Anterior cingulate cortex (tissue), 58 donors: ENCODE measurements around the gene LSR.

Source experiments
- DNase-seq, 58 donors: peaks; one replicate each; lab custom pipeline; 2025; lab: John Stamatoyannopoulos, UW

Gene LSR

DNA sequence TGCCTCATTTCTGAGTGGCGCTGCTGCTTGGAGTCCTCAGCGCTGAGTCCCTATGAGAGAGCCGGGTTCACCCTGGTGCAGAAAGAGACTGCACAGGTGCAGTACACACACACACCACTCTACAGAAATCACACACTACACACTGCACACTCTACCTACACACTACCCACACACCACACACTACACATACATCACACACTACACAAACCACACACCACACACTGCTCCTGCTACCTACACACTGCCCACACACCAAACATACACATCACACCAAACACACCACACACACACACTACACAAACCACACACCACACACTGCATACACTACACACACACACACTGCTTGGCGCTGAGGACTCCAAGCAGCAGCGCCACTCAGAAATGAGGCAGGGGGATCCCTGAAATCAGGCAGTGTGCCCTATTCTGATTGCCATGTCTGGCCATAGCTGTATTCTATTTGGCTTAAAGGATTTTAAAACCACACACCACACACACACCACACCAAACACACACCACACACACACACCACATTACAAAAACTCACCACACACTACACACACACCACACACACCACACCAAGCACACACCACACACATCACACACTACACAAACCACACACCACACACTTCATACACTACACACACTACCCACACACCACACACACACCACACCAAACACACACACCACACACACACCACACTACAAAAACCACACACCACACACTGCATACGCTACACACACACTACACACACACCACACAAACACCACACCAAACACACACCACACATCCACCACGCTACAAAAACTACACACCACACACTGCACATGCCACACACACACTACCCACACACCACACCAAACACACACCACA lies 48.1 kb downstream of the LSR start:
- DNase-seq = no peak

DNA sequence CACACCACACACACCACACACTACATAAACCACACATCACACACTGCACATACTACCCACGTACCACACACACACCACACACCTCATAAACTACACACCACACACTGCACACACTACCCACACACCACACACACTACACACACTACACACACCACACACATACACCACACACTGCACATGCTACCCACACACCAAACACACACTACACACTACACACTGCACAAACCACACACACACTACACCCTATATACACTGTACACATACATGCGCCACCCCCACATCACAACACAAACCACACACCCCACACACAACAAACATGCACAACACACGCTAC lies 48.7 kb downstream of the LSR start:
- no peak for DNase-seq

DNA sequence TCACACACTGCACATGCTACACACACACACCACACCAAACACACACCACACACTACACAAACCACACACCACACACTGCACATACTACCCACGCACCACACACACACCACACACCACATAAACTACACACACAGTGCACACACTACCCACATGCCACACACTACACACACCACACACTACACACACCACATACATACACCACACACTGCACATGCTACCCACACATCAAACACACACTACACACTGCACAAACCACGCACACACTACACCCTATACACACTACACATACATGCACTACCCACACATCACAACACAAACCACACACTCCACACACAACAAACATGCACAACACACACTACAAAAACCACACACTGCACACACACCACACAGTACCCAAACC lies 49.1 kb downstream of the LSR start:
- DNase-seq = no peak

DNA sequence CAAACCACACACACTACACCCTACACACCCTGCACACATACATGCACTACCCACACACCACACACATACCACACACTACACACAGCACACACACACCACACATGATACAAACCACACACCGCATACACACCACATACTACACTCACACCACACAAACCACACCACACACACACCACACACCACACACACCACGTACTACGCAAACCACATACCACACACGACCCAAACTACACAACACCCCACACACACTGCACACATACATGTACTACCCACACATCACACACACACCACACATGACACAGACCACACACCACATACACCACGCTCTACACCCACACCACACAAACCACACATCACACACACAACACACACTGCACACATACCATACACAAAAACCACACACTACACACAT lies 49.8 kb downstream of the LSR start:
- no peak for DNase-seq

DNA sequence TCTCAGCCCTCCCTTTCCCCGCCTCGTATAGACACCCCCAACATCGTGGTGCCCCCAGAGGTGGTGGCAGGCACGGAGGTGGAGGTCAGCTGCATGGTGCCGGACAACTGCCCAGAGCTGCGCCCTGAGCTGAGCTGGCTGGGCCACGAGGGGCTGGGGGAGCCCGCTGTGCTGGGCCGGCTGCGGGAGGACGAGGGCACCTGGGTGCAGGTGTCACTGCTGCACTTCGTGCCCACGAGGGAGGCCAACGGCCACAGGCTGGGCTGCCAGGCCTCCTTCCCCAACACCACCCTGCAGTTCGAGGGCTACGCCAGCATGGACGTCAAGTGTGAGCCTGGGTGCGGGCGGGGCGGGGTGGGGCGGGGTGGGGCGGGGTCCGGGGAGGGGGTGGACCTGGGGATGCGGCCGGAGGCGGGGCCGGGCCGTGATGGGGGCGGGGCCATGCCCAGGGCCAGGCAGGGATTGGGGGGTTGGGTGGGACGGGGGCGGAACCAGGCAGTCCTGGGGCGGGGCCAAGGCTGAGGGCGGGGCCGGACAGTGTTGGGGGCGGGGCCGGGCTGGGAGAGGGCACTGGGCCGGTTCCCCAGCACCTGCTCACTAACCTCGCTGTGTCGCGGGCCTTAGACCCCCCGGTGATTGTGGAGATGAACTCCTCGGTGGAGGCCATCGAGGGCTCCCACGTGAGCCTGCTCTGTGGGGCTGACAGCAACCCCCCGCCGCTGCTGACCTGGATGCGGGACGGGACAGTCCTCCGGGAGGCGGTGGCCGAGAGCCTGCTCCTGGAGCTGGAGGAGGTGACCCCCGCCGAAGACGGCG lies 50.9 kb downstream of the LSR start:
- peak in 35 of 58 donors; percentile 17 to 78 (median 59) for DNase-seq

DNA sequence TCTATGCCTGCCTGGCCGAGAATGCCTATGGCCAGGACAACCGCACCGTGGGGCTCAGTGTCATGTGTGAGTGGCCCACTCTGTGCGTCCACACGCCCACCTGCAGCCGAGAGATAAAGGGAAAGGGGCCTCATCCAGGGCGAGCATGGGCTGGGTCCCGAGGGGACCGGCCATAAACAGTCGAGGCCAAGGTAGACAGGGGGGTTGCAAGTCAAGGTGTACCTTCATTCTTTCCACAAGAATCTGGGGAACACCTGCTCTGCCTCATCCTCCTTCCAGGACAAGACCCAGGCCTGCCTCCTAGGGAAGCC lies 51.5 kb downstream of the LSR start:
- DNase-seq = no peak

DNA sequence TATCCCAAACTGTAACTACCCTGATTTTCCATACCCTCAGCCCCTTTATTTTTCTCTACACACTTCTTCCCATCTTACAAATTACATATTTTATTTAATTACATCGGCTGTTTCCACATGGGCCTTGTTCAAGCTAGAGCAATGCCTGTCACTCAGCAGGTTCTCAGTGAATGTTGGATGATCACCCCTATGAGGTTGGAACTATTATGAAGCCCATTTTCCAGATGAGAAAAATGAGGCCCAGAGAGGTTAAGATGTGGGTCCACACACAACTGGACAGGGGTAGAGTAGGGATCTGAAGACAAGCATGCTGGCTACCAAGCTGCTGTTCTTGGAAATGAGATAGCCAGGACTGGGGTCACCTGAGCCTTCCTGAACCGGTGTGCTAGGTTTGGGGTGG lies 53.2 kb downstream of the LSR start:
- no peak for DNase-seq

DNA sequence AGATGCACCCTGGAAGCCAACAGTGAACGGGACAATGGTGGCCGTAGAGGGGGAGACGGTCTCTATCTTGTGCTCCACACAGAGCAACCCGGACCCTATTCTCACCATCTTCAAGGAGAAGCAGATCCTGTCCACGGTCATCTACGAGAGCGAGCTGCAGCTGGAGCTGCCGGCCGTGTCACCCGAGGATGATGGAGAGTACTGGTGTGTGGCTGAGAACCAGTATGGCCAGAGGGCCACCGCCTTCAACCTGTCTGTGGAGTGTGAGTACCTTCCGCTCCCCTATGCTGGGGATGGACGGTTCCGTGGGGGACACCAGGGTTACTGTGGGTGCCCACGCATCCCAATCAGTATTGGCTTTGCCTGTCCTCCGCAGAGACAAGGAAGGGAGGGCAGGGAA lies 53.6 kb downstream of the LSR start:
- no peak for DNase-seq

DNA sequence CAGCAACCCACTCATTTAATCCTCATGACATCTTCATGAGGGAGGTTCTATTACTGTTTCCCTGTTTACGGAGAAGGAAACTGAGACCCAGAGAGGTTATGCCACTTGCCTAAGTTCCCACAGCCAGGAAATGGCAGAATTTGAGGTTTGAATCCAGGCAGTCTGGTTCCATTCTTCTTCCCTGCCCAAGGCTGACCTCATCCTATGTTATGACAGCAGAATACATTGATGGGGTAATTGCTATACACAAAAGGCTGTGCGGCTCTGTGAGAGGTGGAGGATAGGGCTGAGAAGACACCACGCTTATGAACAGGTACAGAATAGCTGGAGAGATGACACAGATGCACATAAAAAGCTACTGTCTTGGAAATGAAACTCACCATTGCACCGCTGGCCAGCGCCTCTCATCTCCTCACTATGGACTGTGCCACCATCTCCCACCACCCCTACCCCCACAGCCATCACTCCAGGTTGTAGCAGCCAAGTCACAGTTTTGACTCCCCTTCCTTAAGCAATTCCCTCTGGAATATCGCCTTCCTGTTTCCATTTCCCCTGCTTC lies 54.6 kb downstream of the LSR start:
- DNase-seq = no peak

DNA sequence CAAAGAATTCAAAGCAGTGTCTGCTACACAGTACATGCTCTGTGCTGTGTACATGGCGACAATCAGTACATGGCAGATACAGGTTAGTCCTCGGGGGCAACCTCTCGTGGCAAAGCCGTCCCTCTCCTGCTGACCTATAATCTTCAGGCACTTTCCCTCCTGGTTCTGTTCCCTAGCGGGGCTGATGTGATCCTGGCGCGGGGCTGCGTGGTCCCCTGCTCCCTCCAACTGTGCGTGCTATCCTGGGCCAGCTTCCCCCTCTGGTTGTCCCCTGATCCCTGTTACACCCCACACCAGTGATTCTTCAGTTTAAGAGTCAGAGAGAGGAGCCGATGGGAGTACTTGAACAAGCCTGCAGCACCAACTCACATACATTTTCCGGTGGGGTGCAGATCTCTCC lies 55.2 kb downstream of the LSR start:
- DNase-seq = no peak

DNA sequence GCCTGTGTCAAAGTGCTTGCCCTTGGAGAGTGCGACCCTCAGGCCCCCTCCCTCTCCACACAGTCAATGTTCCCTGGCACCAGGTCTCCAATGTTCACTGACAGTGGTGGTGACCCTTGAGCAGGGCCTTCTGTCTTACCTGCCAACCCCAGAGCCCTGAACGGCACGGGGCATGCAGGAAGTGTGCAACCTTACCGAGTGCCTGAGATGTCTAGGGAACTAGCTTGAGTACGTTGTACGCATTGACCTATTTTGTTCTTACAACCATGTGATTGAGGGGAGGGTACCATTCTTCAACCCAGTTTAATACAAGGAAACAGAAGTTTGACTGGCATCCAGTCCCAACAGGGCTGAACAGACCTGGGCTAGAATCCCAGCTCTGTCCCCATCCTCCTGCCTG lies 56.4 kb downstream of the LSR start:
- DNase-seq = no peak

DNA sequence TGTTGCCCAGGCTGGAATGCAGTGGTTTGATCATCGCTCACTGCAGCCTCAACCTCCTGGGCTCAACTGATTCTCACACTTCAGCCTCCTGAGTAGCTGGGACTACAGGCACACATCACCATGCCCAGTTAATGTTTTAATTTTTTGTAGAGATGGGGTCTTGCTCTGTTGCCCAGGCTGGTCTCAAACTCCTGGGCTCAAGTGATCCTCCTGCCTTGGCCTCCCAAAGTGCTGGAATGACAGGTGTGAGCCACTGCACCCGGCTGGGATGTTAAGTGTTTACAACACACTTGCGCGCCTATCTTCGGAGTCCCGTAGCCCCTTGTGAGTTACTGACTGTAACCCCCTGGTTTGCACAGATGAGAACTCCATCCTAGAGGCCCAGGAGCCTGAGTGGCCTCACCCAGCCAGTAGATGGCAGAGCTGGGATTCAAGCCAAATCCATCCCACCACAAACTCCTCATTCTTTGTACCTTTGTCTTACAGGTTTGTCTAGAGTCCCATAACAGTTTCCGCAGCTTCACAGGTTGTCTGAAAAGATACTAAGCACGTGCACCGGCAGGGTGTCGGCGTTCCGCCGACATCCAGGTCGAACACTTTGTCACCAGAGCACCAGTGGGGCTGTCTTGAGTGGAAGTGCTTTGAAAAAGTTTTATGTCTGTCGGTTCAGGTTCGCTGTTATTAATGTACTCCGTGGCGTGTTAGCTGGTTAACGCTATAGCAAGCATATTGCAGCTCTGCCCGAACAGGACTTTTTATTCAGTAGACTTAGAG lies 57.9 kb downstream of the LSR start:
- no peak for DNase-seq

DNA sequence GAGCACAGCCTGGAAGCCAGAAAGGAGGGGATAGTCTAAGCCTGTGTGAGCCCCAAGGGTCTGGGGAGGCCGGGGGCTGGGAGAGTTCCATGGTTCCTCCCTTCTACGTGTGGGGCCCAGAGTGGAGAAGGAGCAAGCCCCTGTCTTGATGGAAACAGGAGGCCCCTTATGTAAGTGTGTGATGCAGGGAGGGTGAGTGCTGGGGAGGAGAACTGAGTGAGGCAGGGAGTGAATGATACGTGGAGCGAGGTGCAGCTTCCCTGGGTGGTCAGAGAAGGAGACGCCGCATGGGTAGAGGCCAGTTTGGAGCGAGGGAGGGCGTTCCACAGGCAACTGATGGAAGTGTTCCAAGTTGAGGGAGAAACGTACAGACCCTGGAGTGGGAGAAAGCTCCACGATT lies 59.1 kb downstream of the LSR start:
- no peak for DNase-seq

DNA sequence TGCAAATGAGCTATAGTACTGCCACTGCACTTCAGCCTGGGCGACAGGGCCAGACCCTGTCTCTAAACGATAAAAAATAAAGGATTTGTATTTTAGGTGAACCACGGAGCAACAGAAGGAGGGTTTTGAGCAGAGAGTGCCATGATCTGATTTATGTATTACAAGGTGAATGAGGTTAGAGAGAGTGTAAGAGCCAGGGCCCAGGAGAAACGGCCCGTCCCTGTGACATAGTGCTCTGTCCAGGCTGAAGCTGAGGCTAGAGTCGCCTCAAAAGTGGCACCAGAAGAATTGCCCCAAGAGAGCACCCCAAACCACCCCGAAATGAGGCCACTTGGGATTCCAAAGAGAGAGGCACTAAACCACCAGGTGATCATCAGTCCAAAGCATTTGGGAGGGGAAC lies 60.1 kb downstream of the LSR start:
- DNase-seq = no peak

DNA sequence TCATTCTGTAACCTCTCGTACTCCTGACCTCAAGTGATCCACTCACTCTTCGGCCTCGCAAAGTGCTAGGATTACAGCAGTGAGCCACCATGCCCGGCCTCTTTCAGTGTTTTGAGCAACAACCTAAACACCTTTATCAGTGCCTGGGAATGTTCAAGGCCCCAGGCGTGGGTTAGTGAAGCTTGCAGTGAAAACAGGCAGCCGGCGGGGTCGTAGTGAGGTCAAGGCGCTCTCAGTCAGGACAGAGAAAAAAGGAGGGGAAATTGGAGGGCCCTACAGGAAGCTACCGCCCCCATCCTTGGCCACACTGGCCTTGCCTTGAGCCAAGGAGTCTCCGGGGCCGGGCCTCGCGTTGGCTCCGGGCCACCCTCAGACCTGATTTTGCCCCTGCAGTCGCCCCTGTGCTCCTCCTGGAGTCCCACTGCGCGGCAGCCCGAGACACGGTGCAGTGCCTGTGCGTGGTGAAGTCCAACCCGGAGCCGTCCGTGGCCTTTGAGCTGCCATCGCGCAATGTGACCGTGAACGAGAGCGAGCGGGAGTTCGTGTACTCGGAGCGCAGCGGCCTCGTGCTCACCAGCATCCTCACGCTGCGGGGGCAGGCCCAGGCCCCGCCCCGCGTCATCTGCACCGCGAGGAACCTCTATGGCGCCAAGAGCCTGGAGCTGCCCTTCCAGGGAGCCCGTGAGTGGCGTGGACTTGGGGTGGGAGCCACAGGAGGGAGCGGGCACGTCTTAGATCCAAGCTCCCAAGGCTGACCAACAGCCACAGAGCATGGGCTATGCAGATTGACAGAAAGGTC lies 60.9 kb downstream of the LSR start:
- no peak for DNase-seq

DNA sequence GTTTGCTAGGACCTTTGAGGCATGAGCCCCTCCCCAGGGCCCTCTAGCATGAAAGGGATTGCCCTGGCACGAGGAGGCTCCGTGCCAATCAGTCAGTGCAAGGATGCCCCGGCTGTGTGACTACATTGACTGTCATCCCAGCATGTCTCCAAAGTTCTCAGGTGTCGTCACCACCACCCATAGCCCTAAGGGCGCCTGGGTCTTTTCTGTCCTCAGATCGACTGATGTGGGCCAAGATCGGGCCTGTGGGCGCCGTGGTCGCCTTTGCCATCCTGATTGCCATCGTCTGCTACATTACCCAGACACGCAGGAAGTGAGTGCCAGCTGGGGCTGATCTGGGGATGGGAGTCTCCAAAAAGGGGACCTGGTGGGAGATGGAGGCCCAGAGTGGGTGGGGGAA lies 61.5 kb downstream of the LSR start:
- no peak for DNase-seq

DNA sequence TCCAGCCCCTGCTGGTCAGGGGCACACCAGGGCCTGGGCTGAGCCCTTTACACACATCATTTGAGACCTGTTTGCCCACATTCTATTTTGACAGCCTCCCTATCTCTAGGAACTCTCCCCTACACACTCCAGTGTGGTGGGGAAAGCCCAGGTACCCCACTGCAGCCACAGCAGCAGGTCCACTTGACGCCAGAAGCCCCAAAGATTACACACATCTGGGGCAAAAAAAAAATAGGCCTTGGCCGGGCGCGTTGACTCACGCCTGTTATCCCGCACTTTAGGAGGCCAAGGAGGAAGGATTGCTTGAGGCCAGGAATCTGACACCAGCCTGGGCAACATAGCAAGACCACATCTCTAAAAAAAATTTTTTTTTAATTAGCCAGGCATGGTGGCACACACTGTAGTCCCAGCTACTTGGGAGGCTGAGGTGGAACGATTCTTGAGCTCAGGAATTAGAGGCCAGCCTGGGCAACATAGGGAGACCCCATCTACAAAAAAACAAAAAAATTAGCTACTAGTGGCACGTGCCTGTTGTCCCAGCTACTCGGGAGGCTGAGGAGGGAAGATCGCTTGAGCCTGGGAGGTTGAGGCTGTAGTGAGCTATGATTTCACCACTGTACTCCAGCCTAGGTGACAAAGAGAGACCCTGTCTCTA lies 62.1 kb downstream of the LSR start:
- DNase-seq = no peak

DNA sequence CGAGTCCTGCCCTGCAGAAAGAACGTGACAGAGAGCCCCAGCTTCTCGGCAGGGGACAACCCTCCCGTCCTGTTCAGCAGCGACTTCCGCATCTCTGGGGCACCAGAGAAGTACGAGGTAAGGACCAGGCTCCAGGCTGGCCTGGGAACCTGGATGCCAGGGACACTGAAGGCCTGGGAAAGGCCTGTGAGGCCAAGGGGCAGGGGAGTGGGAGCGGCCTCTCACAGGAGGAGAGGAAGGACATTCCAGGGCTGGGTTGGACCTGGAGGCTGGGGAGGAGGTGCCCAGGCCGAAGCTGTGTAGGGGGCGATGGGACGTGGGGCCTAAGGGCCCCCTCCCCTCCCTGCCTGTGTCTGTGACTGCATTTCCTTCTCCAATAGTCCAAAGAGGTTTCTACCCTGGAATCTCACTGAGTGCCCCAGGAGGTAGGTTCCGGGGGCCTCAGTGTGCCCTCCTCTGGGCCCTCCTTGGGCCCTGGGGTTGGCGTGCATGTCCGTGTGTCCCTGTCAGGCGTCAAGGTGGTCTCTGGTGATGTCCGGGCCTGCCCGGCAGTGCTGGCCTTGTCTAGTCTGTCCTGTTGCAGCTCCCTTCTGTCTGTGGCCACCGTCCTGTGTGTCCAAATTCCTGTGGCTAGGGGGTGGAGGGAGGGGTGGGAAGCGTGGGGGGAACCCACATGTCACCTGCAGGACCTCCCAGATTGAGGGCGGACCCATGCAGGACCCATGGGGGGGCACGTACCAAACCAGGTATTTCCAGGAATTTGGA lies 63.3 kb downstream of the LSR start:
- DNase-seq = no peak

DNA sequence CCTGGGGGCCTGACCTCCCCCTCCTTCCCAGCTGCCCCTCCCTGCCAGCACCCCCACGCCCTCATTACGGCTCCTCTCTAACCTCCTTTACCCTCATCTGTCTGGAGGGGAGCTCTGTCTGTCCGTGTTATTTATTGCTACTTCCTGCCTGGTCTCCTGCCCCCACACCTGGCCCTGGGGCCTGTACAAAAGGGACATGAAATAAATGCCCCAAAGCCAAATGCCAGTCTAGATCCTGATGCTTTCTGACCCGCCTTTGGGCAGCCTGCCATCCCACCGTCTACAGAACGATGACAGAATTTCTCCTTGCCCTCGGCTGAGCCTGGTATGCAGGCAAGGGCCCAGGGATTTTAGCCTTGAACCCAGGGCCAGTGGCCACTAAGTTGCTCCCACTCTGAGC lies 64.8 kb downstream of the LSR start:
- peak in 1 of 58 donors; percentile 25 for DNase-seq
